Measurements from ENCODE around the gene CFAP298. TPM values are rescaled to one million over a fixed set of nuclear protein-coding genes. Genes with fewer than 3 reads are reported as not detected.

Gene CFAP298
- total RNA-seq, 1 experiment from 2014 or later: 28.9 TPM

GRCh38 chr21:32599526-32599925, 12.7 kb downstream of the CFAP298 start:
- no peak overlapping the region for H3K4me3 Mint-ChIP-seq (ENCODE audit: low read depth, unreplicated experiment)
- DNase-seq: no peak
- no peaks in the 10 kb centered on the region for H3K27me3 Mint-ChIP-seq (ENCODE audit: unreplicated experiment)
- BruUV-seq (replicated peaks): no TSS peak
- CTCF ChIA-PET: interaction anchor here (0.6 kb wide), 2 partner anchors 261 to 1426 kb away, joined by 3 to 4 read pairs; no protein-coding TSS in a partner anchor
- no peaks in the 10 kb centered on the region for H3K4me1 Mint-ChIP-seq (ENCODE audit: low read depth, unreplicated experiment)
- intact Hi-C loops (cut with micrococcal nuclease; ENCODE audit: unreplicated experiment): no loop called here
- no peaks in the 10 kb centered on the region for H3K9me3 Mint-ChIP-seq (ENCODE audit: low read depth, unreplicated experiment)
- H3K27ac Mint-ChIP-seq (ENCODE audit: unreplicated experiment): no peak overlapping the region
- peaks cover 7% of the 10 kb centered on the region for H3K36me3 Mint-ChIP-seq (ENCODE audit: insufficient read depth, unreplicated experiment)
- no peak for TF ChIP-seq CTCF (IDR thresholded peaks at IDR 0.05; ENCODE audit: unreplicated experiment)

DNA sequence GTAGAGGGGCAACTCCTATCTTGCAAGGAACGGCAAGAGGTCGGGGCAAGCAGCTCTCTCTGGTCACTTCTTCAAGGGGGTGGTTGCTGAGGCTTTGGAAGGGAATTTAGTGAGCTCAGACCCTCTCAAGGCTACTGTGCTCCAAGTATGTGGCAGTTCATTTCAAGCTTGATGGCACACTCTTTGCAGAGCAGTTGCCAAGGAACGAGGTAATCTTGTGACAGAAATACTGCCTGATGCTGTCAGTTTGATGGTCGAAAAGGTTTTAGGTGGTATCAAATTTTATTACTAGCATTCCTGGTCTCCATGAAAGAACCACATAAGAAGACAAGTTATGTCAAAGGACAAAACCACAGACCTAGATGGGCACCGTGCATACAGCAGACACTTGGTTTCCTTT, 13.1 kb downstream of the CFAP298 start:
- BruUV-seq (replicated peaks): no TSS peak
- DNase-seq: no peak
- Mint-ChIP-seq H3K4me1 (ENCODE audit: low read depth, unreplicated experiment) (no peaks in the 10 kb centered on the region), H3K36me3 (ENCODE audit: insufficient read depth, unreplicated experiment) (peaks cover 7% of the 10 kb centered on the region), H3K27ac (ENCODE audit: unreplicated experiment) (no peak overlapping the region), H3K27me3 (ENCODE audit: unreplicated experiment) (no peaks in the 10 kb centered on the region), H3K4me3 (ENCODE audit: low read depth, unreplicated experiment) (no peak overlapping the region), H3K9me3 (ENCODE audit: low read depth, unreplicated experiment) (no peaks in the 10 kb centered on the region)
- no peak for TF ChIP-seq CTCF (IDR thresholded peaks at IDR 0.05; ENCODE audit: unreplicated experiment)
- intact Hi-C loops (cut with micrococcal nuclease; ENCODE audit: unreplicated experiment): no loop called here
- CTCF ChIA-PET: interaction anchor here (0.6 kb wide), 1 partner anchor 1426 kb away, joined by 4 read pairs; no protein-coding TSS in a partner anchor

GRCh38 chr21:32597205-32597604, 15.0 kb downstream of the CFAP298 start:
- H3K27ac Mint-ChIP-seq (ENCODE audit: unreplicated experiment): no peak overlapping the region
- CTCF ChIA-PET: no interaction called here
- no peaks in the 10 kb centered on the region for H3K36me3 Mint-ChIP-seq (ENCODE audit: insufficient read depth, unreplicated experiment)
- no peak for DNase-seq
- no peaks in the 10 kb centered on the region for H3K27me3 Mint-ChIP-seq (ENCODE audit: unreplicated experiment)
- intact Hi-C loops (cut with micrococcal nuclease; ENCODE audit: unreplicated experiment): no loop called here
- H3K4me3 Mint-ChIP-seq (ENCODE audit: low read depth, unreplicated experiment): no peak overlapping the region
- H3K9me3 Mint-ChIP-seq (ENCODE audit: low read depth, unreplicated experiment): no peaks in the 10 kb centered on the region
- no TSS peak for BruUV-seq (replicated peaks)
- no peaks in the 10 kb centered on the region for H3K4me1 Mint-ChIP-seq (ENCODE audit: low read depth, unreplicated experiment)
- no peak for TF ChIP-seq CTCF (IDR thresholded peaks at IDR 0.05; ENCODE audit: unreplicated experiment)

GRCh38 chr21:32595431-32595830, 16.7 kb downstream of the CFAP298 start:
- intact Hi-C loops (cut with micrococcal nuclease; ENCODE audit: unreplicated experiment): no loop called here
- H3K9me3 Mint-ChIP-seq (ENCODE audit: low read depth, unreplicated experiment): no peaks in the 10 kb centered on the region

More at GRCh38 chr21:32595431-32595830, 16.7 kb downstream of the CFAP298 start:
- Mint-ChIP-seq H3K4me1 (ENCODE audit: low read depth, unreplicated experiment) (no peaks in the 10 kb centered on the region), H3K27me3 (ENCODE audit: unreplicated experiment) (no peaks in the 10 kb centered on the region), H3K4me3 (ENCODE audit: low read depth, unreplicated experiment) (no peak overlapping the region), H3K36me3 (ENCODE audit: insufficient read depth, unreplicated experiment) (no peaks in the 10 kb centered on the region), H3K27ac (ENCODE audit: unreplicated experiment) (no peak overlapping the region)
- no TSS peak for BruUV-seq (replicated peaks)
- TF ChIP-seq CTCF (IDR thresholded peaks at IDR 0.05; ENCODE audit: unreplicated experiment): no peak
- CTCF ChIA-PET: interaction anchor here (1.2 kb wide), 1 partner anchor 35 kb away, joined by 3 read pairs; no protein-coding TSS in a partner anchor
- DNase-seq: no peak
